ENCODE measurements around the gene POP4.

GRCh38 chr19:29612801-29613595 is 6.9 kb downstream of the POP4 start:
- no peak for TF ChIP-seq NR2C1 (IDR thresholded peaks at IDR 0.05)
- TF ChIP-seq POLR2AphosphoS5 (IDR thresholded peaks at IDR 0.05; ENCODE audit: low read length): no peak
- TF ChIP-seq ZNF274 (IDR thresholded peaks at IDR 0.05; ENCODE audit: insufficient read depth, insufficient read length): no peak
- no peak for TF ChIP-seq NFIC (IDR thresholded peaks at IDR 0.05; ENCODE audit: low read depth, low read length)
- no peak for TF ChIP-seq CHD4 (IDR thresholded peaks at IDR 0.05)
- TF ChIP-seq EP300 (IDR thresholded peaks at IDR 0.05; ENCODE audit: borderline replicate concordance in 1 of 2, control insufficient read depth in 1 of 2, low read depth in 2 of 2, low read length in 2 of 2): no peak
- no peak for TF ChIP-seq MXI1 (IDR thresholded peaks at IDR 0.05; ENCODE audit: low read depth, low read length)
- TF ChIP-seq, protein P1, sequence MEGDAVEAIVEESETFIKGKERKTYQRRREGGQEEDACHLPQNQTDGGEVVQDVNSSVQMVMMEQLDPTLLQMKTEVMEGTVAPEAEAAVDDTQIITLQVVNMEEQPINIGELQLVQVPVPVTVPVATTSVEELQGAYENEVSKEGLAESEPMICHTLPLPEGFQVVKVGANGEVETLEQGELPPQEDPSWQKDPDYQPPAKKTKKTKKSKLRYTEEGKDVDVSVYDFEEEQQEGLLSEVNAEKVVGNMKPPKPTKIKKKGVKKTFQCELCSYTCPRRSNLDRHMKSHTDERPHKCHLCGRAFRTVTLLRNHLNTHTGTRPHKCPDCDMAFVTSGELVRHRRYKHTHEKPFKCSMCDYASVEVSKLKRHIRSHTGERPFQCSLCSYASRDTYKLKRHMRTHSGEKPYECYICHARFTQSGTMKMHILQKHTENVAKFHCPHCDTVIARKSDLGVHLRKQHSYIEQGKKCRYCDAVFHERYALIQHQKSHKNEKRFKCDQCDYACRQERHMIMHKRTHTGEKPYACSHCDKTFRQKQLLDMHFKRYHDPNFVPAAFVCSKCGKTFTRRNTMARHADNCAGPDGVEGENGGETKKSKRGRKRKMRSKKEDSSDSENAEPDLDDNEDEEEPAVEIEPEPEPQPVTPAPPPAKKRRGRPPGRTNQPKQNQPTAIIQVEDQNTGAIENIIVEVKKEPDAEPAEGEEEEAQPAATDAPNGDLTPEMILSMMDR (IDR thresholded peaks at IDR 0.05 in 2 of 3, conservative IDR thresholded peaks at IDR 0.05 in 1 of 3; ENCODE audit: control insufficient read depth in 2 of 3, extremely low read depth in 1 of 3, insufficient read depth in 1 of 3, low read depth in 3 of 3, low read length in 3 of 3): no peak
- TF ChIP-seq ZBTB11 (CRISPR knock-in tag; IDR thresholded peaks at IDR 0.05): no peak
- no peak for TF ChIP-seq TCF12 (IDR thresholded peaks at IDR 0.05; ENCODE audit: low read depth, low read length)
